Measurements from ENCODE around the gene PNMA6E.
"Not testable (repeated sequence)": the region's sequence is repeated elsewhere in the genome, so short reads cannot be mapped to it uniquely, and the experiment has no call there.

PNMA6E gene

GRCh38 chrX:153408871-153409351 is 7.8 kb upstream of the PNMA6E start:
- DNase-seq (ENCODE audit: low read depth in 2 of 2), result no peak

- DNase-seq (ENCODE audit: low read depth in 2 of 2), result no peak
These were observed 7.1 kb upstream of the PNMA6E start for GRCh38 chrX:153408221-153408721.

GRCh38 chrX:153407736-153408135 is 6.6 kb upstream of the PNMA6E start:
- DNase-seq (ENCODE audit: low read depth in 2 of 2), result no peak

GRCh38 chrX:153406903-153407302 is 5.8 kb upstream of the PNMA6E start:
- DNase-seq (ENCODE audit: low read depth in 2 of 2), result no peak

GRCh38 chrX:153406011-153406410 is 4.9 kb upstream of the PNMA6E start:
- no peak for DNase-seq (ENCODE audit: low read depth in 2 of 2)

- DNase-seq (ENCODE audit: low read depth in 2 of 2), result no peak
These were observed 4.3 kb upstream of the PNMA6E start for GRCh38 chrX:153405426-153405825.

GRCh38 chrX:153404333-153404732 is 3.2 kb upstream of the PNMA6E start:
- DNase-seq (ENCODE audit: low read depth in 2 of 2), result not testable (repeated sequence)

- no peak for DNase-seq (ENCODE audit: low read depth in 2 of 2)
These were observed 711 bp downstream of the PNMA6E start for GRCh38 chrX:153400146-153401132.

- no peak for DNase-seq (ENCODE audit: low read depth in 2 of 2)
These were observed 2.7 kb downstream of the PNMA6E start for GRCh38 chrX:153398275-153398960.

GRCh38 chrX:153397256-153397960 is 3.7 kb downstream of the PNMA6E start:
- no peak for DNase-seq (ENCODE audit: low read depth in 2 of 2)

- DNase-seq (ENCODE audit: low read depth in 2 of 2), result no peak
These were observed 4.6 kb downstream of the PNMA6E start for GRCh38 chrX:153396320-153397195.

- DNase-seq (ENCODE audit: low read depth in 2 of 2), result no peak
These were observed 5.4 kb downstream of the PNMA6E start for GRCh38 chrX:153395613-153396319.

GRCh38 chrX:153394612-153395011 is 6.5 kb downstream of the PNMA6E start:
- DNase-seq (ENCODE audit: low read depth in 2 of 2), result no peak

GRCh38 chrX:153392642-153393321 is 8.4 kb downstream of the PNMA6E start:
- DNase-seq (ENCODE audit: low read depth in 2 of 2), result no peak

- DNase-seq (ENCODE audit: low read depth in 2 of 2), result not testable (repeated sequence)
These were observed 11.7 kb downstream of the PNMA6E start for GRCh38 chrX:153389460-153389768.

- no peak for DNase-seq (ENCODE audit: low read depth in 2 of 2)
These were observed 12.3 kb downstream of the PNMA6E start for GRCh38 chrX:153388722-153389459.

GRCh38 chrX:153387987-153388721 is 13.0 kb downstream of the PNMA6E start:
- DNase-seq (ENCODE audit: low read depth in 2 of 2), result no peak

GRCh38 chrX:153387345-153387744 is 13.8 kb downstream of the PNMA6E start:
- no peak for DNase-seq (ENCODE audit: low read depth in 2 of 2)
